ENCODE measurements around the gene LGSN. TPM values are rescaled to one million over a fixed set of nuclear protein-coding genes. Genes with fewer than 3 reads are reported as not detected.

The LGSN gene
- total and polyA plus RNA-seq, 4 donors: 0.03 to 0.33 (median 0.22) TPM

- DNase-seq (ENCODE audit: low spot score): no peak
- Histone ChIP-seq H3K9me3 (ENCODE audit: control insufficient read depth in 4 of 4, low read length in 3 of 4) (no peaks in the 10 kb centered on the region), H3K4me1 (ENCODE audit: control insufficient read depth in 4 of 4, insufficient read depth in 4 of 4, low read length in 3 of 4) (no peaks in the 10 kb centered on the region), H3K4me3 (ENCODE audit: low read depth in 1 of 3, low read length in 3 of 3) (no peak overlapping the region), H3K27ac (ENCODE audit: low read depth in 1 of 2, low read length in 2 of 2) (no peak overlapping the region), H3K36me3 (ENCODE audit: control insufficient read depth in 4 of 4, insufficient read depth in 3 of 4, low read depth in 1 of 4, low read length in 3 of 4) (no peaks in the 10 kb centered on the region), H3K27me3 (ENCODE audit: control insufficient read depth in 4 of 4, insufficient read depth in 4 of 4, low read length in 3 of 4) (no peaks in the 10 kb centered on the region), H3K9ac (ENCODE audit: low read depth in 1 of 2, low read length in 2 of 2) (no peak overlapping the region)
- 47% methylated on average over 1 of the region's 1 CpG for WGBS
- no peak for TF ChIP-seq NR2F2 (IDR thresholded peaks at IDR 0.05)
- no peak for TF ChIP-seq REST (IDR thresholded peaks at IDR 0.05)
- TF ChIP-seq HNF4A (conservative IDR thresholded peaks at IDR 0.05): no peak
- no peak for TF ChIP-seq RXRA (IDR thresholded peaks at IDR 0.05)
- no peak for TF ChIP-seq RAD21 (IDR thresholded peaks at IDR 0.05)
- TF ChIP-seq FOXA1 (IDR thresholded peaks at IDR 0.05): no peak
- TF ChIP-seq YY1 (IDR thresholded peaks at IDR 0.05): no peak
- no peak for TF ChIP-seq JUND (IDR thresholded peaks at IDR 0.05)
- no peak for TF ChIP-seq ATF3 (IDR thresholded peaks at IDR 0.05)
- TF ChIP-seq, protein P1, sequence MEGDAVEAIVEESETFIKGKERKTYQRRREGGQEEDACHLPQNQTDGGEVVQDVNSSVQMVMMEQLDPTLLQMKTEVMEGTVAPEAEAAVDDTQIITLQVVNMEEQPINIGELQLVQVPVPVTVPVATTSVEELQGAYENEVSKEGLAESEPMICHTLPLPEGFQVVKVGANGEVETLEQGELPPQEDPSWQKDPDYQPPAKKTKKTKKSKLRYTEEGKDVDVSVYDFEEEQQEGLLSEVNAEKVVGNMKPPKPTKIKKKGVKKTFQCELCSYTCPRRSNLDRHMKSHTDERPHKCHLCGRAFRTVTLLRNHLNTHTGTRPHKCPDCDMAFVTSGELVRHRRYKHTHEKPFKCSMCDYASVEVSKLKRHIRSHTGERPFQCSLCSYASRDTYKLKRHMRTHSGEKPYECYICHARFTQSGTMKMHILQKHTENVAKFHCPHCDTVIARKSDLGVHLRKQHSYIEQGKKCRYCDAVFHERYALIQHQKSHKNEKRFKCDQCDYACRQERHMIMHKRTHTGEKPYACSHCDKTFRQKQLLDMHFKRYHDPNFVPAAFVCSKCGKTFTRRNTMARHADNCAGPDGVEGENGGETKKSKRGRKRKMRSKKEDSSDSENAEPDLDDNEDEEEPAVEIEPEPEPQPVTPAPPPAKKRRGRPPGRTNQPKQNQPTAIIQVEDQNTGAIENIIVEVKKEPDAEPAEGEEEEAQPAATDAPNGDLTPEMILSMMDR (IDR thresholded peaks at IDR 0.05; ENCODE audit: low read depth, low read length, missing input control): no peak
- TF ChIP-seq ZBTB33 (IDR thresholded peaks at IDR 0.05): no peak
- no peak for TF ChIP-seq TAF1 (conservative IDR thresholded peaks at IDR 0.05)
- no peak for TF ChIP-seq FOXA2 (IDR thresholded peaks at IDR 0.05)
- no peak for TF ChIP-seq GABPA (IDR thresholded peaks at IDR 0.05 in 1 of 2, conservative IDR thresholded peaks at IDR 0.05 in 1 of 2)
- TF ChIP-seq HNF4G (IDR thresholded peaks at IDR 0.05): no peak
- no peak for TF ChIP-seq SP1 (IDR thresholded peaks at IDR 0.05)
- no peak for TF ChIP-seq MAX (IDR thresholded peaks at IDR 0.05)
Observed at GRCh38 chr6:63295553-63296194, 24.1 kb downstream of the LGSN start.
